GM12891 (cell line): ENCODE results near the gene CASTOR1.

ENCODE experiments used
- POLR2A ChIP-seq: IDR thresholded peaks from 2 replicates; pipeline ENCODE4 v1.6.1; 2011; ENCODE audit warnings: low read depth, low read length, control low read depth
- POLR2AphosphoS5 ChIP-seq: IDR thresholded peaks from 2 replicates; pipeline ENCODE4 v1.6.1; 2011; ENCODE audit warnings: low read depth, low read length, control low read depth
- SPI1 ChIP-seq: IDR thresholded peaks from 2 replicates; pipeline ENCODE4 v1.6.1; 2011; ENCODE audit warnings: low read depth, low read length, control low read depth
- TAF1 ChIP-seq: IDR thresholded peaks from 2 replicates; pipeline ENCODE4 v1.6.1; 2011; ENCODE audit warnings: low read depth, low read length, control low read depth

DNA sequence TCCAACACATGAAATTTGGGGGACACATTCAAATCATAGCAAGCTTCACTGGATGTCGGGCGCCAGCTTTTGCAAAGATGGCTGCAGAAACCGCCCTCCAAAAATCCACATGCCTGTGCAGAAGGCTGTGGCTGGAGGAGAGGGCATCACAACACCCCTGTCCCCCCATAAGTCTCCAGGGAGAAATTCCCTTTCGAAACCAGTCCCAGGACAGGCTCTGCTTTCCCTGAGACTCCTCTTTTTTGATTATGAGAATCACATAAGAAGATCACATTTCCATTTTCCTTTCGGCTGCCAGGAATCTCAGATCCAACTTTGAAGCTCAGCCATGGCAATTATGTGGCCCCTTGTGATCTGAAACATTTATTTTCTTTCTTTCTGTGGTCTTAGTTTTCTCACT lies 52.4 kb downstream of the CASTOR1 start:
- TF ChIP-seq POLR2A (no peak), POLR2AphosphoS5 (no peak), TAF1 (no peak), SPI1 (no peak)
